Left colon (tissue), 2 donors: ENCODE data around the gene KIF5C. TPM values are rescaled to one million over a fixed set of nuclear protein-coding genes. Genes with fewer than 3 reads are reported as not detected.
"Not testable (repeated sequence)": the region's sequence is repeated elsewhere in the genome, so short reads cannot be mapped to it uniquely, and the experiment has no call there.

Experiments used
- ATAC-seq: fragments of 200-7000 bp; cut with Tn5 transposase; one replicate; pipeline ENCODE4 v1.9.1; 2020; ENCODE audit warnings: mild to moderate bottlenecking, moderate library complexity
- DNase-seq, 2 donors: peaks; one replicate each; pipeline ENCODE4 v3.0.0-alpha.2; 2020
- intact Hi-C, 2 donors: fragments of 100-400 bp; cut with DNase I in 1 of 2; cut with micrococcal nuclease in 1 of 2; formaldehyde crosslinking; loops; one replicate each; pipeline versions ENCODE4 v1.11.2 to v1.14.0; 2022; cut with DNase I, micrococcal nuclease
- total RNA-seq, 2 donors: library from RNA; stranded (reverse); fragmentation: NEBNext Ultra II Directional; extraction: Animal tissue kit (Norgen Biotek cat#: 25700); gene quantifications; one replicate each; pipeline ENCODE4 v1.2.1, GENCODE V29; 2021
- donor health status: DM: no; HTN: no; CAD: no.
- donor health status: DM: yes; HTN: yes; CAD: no.

The KIF5C gene
- total RNA-seq, 2 donors from 2014 or later, result 1.4 to 2.7 TPM

GRCh38 chr2:148978706-148979105 lies 103.7 kb downstream of the KIF5C start:
- ATAC-seq (no peak), DNase-seq (no peak)
- intact Hi-C loops, result no loop called here

GRCh38 chr2:148979164-148979918 lies 104.3 kb downstream of the KIF5C start:
- no peak for DNase-seq

GRCh38 chr2:148979919-148980277 lies 104.9 kb downstream of the KIF5C start:
- DNase-seq, result no peak
- intact Hi-C loops, result no loop called here
- ATAC-seq, result no peak

More at GRCh38 chr2:148979164-148979918, 104.3 kb downstream of the KIF5C start:
- no peak for ATAC-seq
- intact Hi-C loops, result no loop called here

- ATAC-seq, DNase-seq, intact Hi-C loops: not testable (repeated sequence)
Observed at GRCh38 chr2:148980496-148980895, 105.5 kb downstream of the KIF5C start.

- intact Hi-C loops, result no loop called here
- DNase-seq (no peak), ATAC-seq (no peak)
Observed at GRCh38 chr2:148981324-148981723, 106.3 kb downstream of the KIF5C start.

- ATAC-seq, result no peak
- DNase-seq, result no peak
- intact Hi-C loops, result no loop called here
Observed at GRCh38 chr2:148981781-148982180, 106.8 kb downstream of the KIF5C start.

GRCh38 chr2:148982282-148982681 lies 107.3 kb downstream of the KIF5C start:
- ATAC-seq (no peak), DNase-seq (no peak)
- intact Hi-C loops, result no loop called here

- intact Hi-C loops, result no loop called here
Observed at GRCh38 chr2:148983896-148984295, 108.9 kb downstream of the KIF5C start.

GRCh38 chr2:148984449-148984848 lies 109.4 kb downstream of the KIF5C start:
- DNase-seq (no peak), ATAC-seq (no peak)
- intact Hi-C loops, result no loop called here

More at GRCh38 chr2:148983896-148984295, 108.9 kb downstream of the KIF5C start:
- ATAC-seq (no peak), DNase-seq (no peak)

GRCh38 chr2:148987286-148987685 lies 112.3 kb downstream of the KIF5C start:
- ATAC-seq (no peak), DNase-seq (no peak)
- intact Hi-C loops, result loop anchor here in 1 of 2 donors (5.0 kb wide), 1 partner anchor 1050 kb away; no protein-coding TSS in a partner anchor

GRCh38 chr2:148988337-148988736 lies 113.3 kb downstream of the KIF5C start:
- intact Hi-C loops, result loop anchor here in 1 of 2 donors (5.0 kb wide), 1 partner anchor 1051 kb away; no protein-coding TSS in a partner anchor
- ATAC-seq (no peak), DNase-seq (no peak)

GRCh38 chr2:148989882-148990493 lies 115.0 kb downstream of the KIF5C start:
- ATAC-seq, result peak; percentile 90
- intact Hi-C loops, result loop anchor here in 1 of 2 donors (5.0 kb wide), 1 partner anchor 1053 kb away; no protein-coding TSS in a partner anchor
- DNase-seq, result peak; percentile 47 to 48

GRCh38 chr2:148990968-148991367 lies 115.9 kb downstream of the KIF5C start:
- intact Hi-C loops, result no loop called here
- ATAC-seq (no peak), DNase-seq (no peak)

- ATAC-seq (no peak), DNase-seq (no peak)
- intact Hi-C loops, result no loop called here
Observed at GRCh38 chr2:148992448-148992847, 117.4 kb downstream of the KIF5C start.

GRCh38 chr2:148993351-148993750 lies 118.3 kb downstream of the KIF5C start:
- DNase-seq, result no peak
- no peak for ATAC-seq
- intact Hi-C loops, result no loop called here

- peak; percentile 58 to 70 for DNase-seq
- intact Hi-C loops, result no loop called here
- peak; percentile 86 for ATAC-seq
Observed at GRCh38 chr2:148994341-148994740, 119.3 kb downstream of the KIF5C start.

GRCh38 chr2:148996805-148997204 lies 121.8 kb downstream of the KIF5C start:
- no peak for ATAC-seq

GRCh38 chr2:148998165-148998830 lies 123.3 kb downstream of the KIF5C start:
- intact Hi-C loops, result no loop called here
- no peak for ATAC-seq
- DNase-seq, result no peak

More at GRCh38 chr2:148996805-148997204, 121.8 kb downstream of the KIF5C start:
- DNase-seq, result no peak
- intact Hi-C loops, result no loop called here

GRCh38 chr2:148998831-148999200 lies 123.8 kb downstream of the KIF5C start:
- intact Hi-C loops, result no loop called here
- no peak for DNase-seq
- ATAC-seq, result no peak

GRCh38 chr2:148999451-148999921 lies 124.5 kb downstream of the KIF5C start:
- intact Hi-C loops, result no loop called here
- peak; percentile 56 to 66 for DNase-seq

More at GRCh38 chr2:148999451-148999921, 124.5 kb downstream of the KIF5C start:
- ATAC-seq, result peak; percentile 98
